CD4-positive, alpha-beta T cell treated with Interleukin-17A for 1 hour (primary cell): Measurements from ENCODE around the gene ULK2.

ENCODE experiments used
- DNase-seq: peaks from one replicate; pipeline ENCODE4 v3.0.0-alpha.2; 2020

ULK2 gene

DNA sequence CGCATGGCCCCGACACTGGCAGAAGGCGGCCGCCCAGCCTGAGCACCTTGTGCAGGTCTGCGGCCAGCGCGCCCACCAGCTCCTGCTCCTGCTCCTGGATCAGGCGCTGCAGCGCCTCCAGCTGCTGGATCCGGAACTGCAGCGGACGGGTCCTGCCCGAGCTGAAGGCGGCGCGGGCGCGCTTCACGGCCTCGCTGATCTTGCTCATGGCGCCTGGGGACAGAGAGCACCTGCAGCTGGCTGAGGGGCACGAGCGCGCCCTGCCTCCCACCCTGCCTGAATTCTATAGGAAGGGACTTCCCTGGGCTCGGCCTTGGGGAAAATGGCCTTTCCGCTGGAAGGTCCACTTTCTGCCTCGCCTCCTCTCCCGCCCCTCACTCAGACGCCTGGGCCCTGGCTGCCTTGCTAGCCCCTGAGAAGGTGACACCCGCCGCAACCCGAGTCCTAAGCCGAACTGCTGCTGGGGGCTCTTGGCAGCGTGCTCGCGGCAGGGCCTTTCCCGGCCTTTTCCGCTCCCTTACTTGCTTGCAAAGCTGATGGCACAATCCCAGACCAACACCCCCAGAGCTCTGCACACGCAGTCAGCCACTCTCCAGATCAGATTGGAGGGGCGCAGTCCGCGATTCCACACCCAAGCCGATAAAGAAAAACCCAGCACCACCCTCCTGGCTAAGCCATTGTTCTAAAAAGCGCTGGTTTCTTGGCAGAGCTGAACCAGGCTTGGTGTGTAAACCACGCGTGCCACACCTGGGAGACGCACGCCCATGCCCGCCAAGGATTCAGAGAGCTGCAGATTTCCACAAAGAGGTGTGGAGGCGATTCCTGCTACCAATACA, 122.6 kb downstream of the ULK2 start:
- peak; percentile 83 for DNase-seq

DNA sequence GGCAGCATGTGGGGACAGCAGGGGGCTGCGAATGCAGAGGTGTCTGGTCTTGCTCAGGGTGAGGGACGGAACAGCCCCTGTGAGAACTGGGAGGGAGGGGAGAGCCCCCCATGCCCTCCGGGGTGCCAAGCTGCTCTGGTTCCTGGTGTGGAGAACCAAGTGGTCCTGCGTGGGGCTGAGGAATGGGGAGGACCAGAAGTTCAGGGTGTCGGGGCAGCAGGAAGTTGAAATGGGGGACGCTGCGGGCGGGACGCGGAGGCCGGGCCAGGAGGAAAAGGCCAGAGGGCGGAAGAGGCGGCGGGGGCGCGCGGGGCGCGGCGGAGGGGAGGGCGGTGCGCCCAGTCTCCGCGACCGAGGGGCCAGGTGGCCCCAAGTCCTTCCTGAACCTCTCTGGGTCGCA, 123.2 kb downstream of the ULK2 start:
- DNase-seq: no peak

DNA sequence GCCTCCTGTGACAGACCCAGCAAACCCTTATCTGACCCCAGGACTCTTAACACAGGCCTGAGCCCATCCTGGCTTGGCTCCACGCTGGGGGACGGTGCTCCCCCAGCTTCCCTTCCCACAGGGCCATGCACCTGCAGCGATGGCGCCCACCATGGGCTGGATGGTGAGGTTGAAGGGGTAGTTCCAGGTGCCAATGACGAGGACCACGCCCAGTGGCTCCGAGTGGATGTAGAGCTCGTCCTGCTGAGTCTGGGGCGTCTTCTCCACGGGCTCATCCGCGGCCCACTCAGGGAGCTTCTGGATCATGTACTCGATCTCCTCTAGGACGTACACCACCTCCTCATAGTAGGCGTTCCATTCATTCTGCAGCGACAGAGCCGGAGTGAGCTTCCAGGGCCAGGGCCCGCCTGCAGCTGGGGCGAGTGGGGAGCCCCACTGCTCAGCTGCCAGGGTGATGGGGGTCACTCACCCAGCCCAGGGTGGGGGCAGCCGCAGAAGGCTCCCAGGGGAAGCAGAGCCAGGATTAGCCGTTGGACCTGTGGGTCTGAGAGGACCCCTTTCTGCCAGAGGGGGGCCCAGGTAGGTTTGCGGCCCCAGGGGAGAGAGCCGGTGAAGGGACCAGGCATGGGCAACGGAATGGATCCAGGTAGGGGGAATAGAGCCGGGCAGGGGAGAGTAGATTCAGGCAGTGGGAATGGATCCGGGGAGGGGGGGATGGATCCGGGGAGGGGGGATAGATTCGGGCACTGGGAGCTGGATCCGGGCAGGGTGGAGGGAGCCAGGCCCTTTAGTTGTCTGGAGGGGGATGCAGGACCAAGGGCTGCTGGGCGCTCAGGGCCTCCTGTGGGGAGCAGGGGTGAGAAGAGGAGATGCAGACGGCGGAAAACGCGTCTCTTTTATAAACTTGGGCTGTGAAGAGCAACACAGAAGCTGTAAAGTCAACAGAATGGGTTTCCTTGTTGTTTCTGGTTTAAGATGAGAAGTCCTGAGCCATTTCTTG, 124.3 kb downstream of the ULK2 start:
- DNase-seq: no peak

DNA sequence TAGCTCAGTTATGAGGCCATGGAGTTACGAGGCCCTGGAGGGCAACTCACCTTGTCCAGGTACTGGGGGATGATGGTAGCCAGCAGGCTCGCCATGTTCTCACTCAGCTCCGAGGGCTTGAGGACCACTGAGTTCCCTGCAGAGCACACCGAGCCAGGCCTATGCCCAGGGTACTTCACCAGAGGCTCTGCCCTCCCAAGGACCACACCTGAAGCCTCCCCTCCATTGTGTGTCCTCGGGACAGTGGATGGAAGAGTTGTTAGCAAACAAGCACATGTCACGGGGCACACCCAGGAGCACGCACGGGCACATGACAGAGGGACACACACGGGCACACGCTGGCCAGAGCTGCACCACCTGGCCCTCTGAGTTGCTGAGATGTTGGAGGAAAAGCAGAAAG, 125.2 kb downstream of the ULK2 start:
- no peak for DNase-seq

DNA sequence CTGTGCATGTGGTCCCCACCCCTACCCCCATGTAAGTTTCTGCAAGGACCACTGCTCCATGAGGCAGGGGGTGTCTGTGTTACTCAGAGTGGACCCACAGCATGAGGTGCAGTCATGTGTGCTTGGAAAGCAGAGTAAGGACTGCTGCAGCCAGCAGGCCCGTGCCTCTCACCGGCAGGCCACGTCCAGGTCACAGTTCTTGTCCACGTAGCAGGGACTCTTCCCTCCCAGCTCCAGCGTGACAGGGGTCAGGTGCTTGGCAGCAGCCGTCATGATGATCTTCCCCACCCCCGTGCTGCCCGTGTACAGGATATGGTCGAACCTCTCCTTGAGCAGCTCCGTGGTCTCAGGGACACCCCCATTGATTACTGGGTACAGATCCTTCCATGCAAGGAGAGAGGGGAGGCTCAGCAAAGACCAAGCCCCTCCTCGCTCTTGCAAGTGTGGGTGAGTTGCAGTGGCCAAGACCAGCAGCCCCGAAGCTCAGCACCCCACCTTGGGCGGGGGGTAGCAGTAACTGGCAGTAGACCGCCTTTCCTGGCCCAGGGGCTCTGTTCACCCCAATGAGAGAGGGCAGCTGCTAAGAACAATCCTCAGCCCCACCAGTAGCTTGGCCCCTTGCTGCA, 125.8 kb downstream of the ULK2 start:
- DNase-seq: no peak

DNA sequence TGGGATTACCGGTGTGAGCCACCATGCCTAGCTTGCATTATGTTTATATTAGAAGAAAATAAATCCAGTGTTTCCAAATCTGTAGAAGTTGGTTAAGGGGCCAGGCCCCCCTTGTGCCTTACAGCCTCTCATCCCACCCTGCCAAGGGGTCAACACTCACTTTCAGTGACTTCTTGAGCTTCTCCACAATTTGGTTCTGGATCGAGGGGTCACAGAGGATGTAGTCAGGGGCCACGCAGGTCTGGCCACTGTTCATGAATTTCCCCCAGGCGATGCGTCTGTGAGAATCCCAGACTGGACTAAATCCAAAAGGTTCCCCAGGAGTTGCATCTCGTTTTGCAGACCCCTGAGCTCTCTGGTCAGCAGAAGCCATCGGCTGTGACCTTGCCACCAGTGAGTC, 126.8 kb downstream of the ULK2 start:
- no peak for DNase-seq

DNA sequence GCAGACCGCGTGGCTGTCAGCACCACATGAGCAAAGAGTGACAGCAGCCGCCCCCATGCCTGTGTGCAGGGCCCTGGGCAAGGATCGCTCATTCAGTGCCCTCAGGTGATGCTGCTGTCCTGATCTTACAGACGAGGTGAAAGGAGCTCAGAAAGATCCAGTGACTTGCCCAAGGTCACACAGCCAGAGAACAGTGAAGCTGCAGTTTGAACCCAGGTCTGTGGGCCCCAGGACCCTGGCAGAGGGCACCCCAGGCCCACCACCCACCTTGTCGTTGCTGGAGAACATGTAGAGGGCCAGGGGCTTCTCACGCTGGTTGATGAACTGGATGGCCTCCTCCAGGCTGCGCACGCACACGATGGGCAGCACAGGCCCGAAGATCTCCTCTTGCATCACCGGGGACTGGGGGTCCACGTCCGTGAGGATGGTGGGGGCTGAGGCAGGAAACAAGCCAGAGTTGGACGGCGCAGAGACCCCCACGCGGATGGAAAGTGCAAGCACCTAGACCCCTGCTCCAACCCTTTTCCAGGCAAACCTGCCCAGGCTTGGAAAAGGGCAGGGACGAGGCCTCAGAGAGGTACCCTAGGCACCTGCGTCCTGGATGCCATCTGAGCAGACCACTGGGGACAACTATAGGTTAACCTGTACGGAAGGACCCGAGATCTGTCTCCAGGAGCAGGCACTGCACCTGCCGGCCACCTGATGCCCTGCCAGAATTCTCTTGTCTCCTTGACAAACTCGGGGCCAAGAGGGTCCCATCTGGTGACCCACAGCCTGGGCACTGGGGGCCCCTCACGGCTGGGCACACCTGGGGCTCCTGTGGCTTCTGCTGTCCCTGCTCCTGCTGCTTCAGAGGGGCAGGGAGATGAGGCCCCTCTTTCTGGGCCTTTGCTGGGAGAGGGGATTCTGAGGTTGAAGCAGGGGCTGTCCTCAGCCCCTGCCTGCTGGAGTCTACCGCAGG, 128.2 kb downstream of the ULK2 start:
- no peak for DNase-seq

DNA sequence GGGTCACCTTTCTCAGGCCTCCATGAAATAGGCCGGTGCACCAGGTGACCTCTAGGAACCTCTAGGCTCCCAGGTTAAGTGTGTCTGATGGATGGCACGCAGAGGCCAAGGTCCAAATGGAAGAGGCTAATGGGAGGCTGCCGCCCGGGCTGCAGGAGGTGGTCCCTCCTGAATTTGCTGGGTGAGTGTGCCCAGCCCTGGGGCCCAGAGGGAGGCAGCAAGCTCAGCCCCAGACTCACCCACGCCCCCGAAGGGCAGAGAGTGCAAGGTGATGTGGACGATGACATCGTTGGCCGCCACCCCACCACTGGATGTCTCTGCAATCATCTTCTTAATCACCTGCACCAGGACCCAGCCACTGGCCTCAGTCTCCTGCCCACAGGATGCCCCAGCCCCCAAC, 129.0 kb downstream of the ULK2 start:
- DNase-seq: no peak

DNA sequence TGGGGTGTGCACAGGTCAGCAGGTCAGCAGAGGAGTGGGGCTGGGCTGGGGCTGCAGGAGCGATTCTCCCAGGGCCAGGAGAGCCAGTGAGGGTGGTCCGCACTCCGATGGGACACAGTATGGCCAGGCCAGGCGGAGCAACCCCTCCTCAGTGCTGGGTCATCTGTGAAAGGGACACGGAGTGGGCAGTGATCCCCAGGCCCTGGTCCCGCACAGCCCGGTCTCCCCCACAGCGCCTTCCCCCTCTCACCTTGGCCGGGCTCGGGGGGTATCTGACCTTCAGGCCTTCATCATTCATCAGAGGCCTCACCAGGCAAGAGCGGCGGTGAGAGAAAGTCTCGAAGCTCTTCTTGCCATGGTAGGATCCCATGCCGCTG, 129.7 kb downstream of the ULK2 start:
- DNase-seq: no peak

DNA sequence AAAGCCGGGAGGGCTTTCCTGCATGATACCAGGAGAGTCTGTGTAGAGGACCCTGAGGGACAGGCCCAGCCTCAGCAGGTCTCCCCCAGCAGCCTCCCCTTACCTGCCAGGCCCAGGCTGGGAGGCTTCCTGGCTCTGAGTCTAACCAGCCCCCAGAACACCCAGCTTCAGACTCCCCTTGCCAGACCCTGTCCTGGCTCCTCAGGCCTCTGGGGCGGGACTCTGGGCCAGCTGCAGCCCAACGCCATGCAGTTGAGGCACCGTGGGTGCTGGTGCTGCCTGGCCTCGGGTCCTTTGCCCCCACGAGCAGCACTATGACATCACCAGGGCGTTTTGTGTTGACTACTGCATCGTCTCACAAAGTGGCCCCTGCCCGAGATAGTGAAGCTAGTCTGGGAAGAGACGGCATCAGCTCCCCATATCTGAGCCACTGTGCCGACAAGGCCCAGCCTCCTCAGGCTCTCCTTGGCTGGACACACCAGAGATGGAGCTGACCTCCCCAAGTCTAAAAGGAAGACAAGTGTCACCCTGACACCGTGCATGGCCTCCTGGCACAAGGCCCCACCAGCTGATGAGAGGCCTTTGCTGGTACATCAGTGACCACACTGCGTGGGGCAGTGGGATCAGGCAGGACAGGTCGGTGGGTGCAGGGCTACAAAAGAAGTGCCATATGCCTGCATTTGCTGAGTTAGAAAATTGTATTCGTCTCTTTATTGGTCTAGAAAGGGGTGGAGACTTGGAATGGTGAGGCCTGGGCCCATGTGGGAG, 130.2 kb downstream of the ULK2 start:
- DNase-seq: no peak

DNA sequence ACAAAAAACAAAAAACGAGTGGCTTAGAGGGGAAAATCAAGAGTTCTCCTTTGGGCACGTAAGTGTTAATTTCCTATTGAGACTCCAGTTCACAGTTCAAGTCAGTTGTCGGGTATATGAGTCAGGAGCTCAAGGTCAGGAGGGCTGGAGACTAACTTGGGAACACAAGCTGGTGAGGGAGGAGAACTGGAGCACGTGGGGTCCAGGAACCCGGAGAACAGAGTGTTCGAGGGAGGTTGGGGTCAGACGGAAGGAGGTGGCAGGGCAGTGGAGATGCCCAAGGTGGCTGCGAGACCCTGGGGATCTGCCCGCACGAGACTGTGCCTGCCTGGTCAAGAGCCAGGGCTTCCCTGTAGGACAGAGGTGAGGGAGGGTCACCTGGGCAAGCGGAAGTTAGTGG, 131.7 kb downstream of the ULK2 start:
- no peak for DNase-seq

DNA sequence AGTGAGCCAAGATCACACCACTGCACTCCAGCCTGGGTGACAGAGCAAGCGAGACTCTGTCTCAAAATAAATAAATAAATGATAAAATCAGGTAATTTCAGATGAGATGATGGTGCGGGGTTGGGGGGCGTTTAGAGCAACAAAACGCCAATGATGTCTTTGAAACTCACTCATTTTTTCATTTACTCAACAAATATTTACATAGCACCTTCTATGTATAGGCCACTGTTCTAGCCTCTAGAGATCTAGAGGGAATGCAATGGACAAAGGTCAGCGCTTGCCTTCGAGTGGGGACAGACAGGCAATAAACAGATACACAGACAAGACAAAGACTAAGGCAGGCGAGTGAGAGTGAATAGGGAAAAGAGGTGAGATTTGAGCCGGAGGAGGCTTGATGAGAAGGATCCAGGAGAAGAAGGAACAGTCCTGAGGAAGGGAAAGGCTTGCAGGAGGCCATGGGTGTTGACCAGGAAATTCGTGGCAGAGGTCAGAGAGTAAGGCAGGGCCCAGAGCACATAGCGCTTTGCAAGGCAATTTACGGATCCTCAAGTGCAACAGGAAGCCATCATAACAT, 133.7 kb downstream of the ULK2 start:
- DNase-seq: no peak

DNA sequence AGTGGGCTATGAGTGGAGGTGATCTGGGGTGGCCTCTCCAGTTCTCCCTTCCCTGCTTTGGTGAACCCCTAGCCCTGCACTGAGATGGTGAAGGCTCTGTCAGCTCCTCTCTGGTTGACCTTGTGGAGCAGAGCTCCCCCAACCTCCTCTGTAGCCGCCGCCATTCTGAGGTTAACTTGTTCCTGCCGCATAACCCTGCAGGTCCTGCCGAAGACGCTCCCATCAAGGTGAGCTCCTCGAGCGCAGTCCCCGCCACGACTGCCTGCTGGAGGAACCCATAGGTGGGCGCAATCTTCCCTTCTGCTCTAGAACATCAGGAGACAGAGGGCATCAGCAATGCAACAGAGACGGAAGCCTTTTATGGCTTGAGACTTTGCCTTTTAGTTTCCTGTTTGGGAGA, 136.1 kb downstream of the ULK2 start:
- no peak for DNase-seq

DNA sequence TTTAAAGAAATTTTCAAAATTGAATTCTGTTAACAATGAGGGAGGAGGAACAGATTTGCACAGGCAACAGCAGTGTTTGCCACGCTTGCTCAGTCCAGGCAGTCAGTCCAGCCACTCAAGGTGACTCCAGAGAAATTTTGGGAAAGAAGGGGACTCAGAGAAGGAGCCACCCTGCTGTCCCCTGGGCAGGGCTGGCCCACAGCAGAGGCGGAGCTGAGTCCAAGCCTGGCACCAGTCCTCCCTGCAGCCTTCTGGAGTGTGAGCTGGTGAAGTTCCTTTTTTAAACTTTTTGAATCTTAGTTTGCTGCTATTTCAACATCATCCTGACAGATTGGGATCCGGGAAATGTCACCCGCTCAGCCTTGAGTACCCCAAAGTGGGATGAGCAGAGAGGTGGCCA, 136.9 kb downstream of the ULK2 start:
- DNase-seq: no peak

DNA sequence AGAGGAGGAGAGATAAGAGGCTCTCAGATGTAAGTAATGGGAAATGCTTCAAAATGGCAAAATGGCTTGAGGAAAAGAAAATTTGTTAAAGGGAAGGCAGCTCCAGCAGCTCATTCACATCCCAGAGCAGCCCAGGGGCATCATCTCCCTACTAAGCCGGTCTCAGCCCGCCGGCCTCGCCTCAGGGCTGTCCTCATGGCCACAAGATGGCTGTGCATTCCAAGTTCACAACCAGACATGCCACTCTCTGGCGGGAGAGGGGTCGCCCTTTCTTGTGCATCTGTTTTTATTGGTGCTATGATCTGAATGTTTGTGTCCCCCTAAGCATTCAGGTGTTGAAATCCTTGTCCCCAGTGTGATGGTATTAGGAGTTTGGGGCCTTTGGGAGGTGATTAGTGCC, 137.8 kb downstream of the ULK2 start:
- no peak for DNase-seq

DNA sequence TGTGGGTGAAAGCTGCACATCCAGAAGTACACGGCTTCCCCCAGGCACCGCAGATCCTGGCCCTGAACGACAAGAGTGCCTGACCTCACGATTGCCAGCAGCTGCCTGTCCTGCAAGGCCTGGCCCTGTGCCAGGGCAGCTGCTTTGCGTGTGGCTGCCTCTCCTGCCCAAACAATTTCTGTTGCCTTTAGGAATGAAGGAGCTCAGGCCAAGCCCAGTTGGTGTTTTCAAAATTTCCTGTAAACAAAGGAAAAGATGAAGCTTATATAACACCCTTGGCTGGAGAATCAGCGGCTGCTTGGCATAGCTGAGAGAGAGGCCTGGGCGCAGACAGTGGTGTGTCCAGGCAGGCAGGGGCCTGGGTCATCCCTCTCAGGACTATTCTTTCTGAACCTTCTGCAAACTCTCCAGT, 139.6 kb downstream of the ULK2 start:
- DNase-seq: no peak

DNA sequence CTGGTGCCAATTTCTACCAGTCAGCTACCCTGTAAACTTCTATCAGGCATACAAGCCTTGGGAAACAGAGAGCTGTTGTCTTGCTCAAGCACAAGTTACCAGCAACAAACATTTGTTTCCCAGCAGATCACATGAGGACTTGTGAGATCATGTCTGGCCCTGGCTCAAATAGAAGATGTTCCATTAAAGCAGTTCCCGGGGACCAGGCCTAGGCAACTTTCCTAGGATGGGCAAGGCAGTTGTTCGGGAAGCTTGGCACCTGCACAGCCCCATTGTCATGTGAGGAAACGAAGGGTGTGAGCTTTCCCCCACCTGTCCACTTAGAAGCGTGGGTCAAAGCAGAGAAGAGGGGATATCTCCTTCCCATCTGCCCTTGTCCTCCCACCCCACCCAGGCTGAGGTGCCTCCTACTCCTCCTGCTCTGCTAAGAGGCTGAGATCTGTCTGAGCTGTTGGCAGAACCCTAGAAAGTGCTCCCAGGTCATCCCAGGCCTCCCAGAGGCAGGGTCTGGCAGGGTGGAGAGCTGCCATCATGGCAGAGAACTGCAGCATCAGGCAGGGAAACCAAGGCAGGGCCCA, 140.1 kb downstream of the ULK2 start:
- no peak for DNase-seq

DNA sequence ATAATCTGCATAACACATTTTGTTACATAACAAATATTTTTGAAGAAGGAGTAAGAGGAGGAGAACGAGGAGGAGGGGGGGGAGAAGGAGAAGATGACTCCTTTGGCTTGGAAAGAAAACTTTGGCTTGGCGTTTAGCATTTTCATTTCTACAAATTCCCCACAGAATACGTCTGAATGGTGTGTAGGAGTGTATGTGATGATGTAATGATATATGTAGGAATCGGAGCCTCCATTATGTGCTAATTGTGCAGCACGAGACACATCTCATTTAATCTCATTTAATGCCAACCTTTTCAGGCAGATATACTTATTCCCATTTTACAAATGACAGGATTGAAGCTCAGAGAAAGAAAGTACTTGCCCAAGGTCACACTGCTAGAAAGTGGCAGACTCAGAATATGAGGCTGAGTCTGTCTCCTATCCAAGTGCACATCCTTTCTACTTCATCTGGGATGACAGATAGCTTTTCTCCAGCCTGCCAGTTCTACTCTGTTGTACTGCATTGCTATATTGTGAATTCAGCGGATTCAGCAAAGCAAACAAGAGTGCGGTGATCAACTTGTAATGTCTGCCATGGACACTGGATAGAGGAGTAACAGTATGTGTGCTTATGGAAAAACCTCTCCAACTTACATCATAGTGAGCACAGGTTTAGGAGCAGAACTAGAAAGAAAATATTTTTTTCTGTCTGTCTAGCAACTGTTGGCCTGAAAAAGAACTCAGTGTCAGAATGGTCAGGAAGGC, 140.9 kb downstream of the ULK2 start:
- DNase-seq: no peak

DNA sequence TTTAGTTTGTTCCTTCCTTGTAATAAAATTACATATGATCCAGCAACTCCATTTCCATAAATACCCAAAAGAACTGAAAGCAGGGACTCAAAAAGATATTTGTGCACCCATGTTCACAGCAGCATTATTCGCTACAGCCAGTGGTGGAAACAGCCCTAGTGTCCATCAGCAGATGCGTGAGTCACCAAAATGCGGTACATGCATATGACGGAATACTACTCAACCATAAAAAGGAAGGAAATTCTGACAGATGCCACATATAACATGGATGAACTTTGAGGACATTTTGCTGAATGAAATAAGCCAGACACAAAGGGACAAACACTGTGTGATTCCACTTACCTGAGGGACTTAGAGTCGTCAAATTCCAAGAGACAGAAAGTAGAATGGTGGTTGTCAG, 142.2 kb downstream of the ULK2 start:
- no peak for DNase-seq
